ENCODE data around the gene CCDC57.

- TF ChIP-seq CTCF (conservative IDR thresholded peaks at IDR 0.05) (no peak; the same call in 1 of the 2 replicates), EZH2 (IDR thresholded peaks at IDR 0.05; ENCODE audit: low read depth) (no peak)
Observed at GRCh38 chr17:82098169-82098938, 114.3 kb downstream of the CCDC57 start, which contains the start of gene FASN.

All from PC-9 (cell line).